Hepatocyte (in vitro differentiated cells): Measurements from ENCODE around the gene NUP214.

Source experiments
- EZH2 ChIP-seq: fragments of 200-600 bp; sonication (generic); IDR thresholded peaks from 2 replicates; pipeline ENCODE4 v1.6.1; 2016; ENCODE audit warnings: antibody characterized with exemption, mild to moderate bottlenecking, borderline replicate concordance
- EZH2phosphoT487 ChIP-seq: fragments of 200-600 bp; sonication (generic); IDR thresholded peaks from one replicate; pipeline ENCODE4 v1.6.1; 2018; ENCODE audit warnings: antibody characterized with exemption, mild to moderate bottlenecking, low read depth, moderate library complexity; ENCODE audit not compliant: unreplicated experiment, severe bottlenecking
- TF ChIP-seq, protein P1 (sequence below): fragments of 200-600 bp; sonication (generic); IDR thresholded peaks from 2 replicates; pipeline ENCODE4 v1.5.1; 2016; ENCODE audit warnings: antibody characterized with exemption, mild to moderate bottlenecking; ENCODE audit not compliant: poor library complexity

DNA sequence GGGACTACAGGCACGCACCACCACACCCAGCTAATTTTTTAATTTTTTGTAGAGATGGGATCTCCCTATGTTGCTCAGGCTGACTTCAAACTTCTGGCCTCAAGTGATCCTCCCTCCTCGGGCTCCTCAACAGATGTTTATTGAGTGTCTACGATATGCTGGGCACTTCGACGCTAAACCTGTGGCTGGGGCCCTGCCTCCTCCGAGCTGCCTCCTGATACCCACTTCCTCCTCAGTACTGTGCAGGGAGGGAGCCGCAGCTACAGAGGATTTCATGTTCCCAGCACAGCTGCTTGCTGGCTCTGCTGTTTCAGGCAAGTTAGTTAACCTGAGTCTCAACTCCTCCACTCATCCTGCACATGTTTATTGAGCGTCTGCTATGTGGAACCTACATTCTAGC is 19.4 kb upstream of the NUP214 start:
- TF ChIP-seq, protein P1, sequence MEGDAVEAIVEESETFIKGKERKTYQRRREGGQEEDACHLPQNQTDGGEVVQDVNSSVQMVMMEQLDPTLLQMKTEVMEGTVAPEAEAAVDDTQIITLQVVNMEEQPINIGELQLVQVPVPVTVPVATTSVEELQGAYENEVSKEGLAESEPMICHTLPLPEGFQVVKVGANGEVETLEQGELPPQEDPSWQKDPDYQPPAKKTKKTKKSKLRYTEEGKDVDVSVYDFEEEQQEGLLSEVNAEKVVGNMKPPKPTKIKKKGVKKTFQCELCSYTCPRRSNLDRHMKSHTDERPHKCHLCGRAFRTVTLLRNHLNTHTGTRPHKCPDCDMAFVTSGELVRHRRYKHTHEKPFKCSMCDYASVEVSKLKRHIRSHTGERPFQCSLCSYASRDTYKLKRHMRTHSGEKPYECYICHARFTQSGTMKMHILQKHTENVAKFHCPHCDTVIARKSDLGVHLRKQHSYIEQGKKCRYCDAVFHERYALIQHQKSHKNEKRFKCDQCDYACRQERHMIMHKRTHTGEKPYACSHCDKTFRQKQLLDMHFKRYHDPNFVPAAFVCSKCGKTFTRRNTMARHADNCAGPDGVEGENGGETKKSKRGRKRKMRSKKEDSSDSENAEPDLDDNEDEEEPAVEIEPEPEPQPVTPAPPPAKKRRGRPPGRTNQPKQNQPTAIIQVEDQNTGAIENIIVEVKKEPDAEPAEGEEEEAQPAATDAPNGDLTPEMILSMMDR = no peak
- TF ChIP-seq EZH2 = no peak
- TF ChIP-seq EZH2phosphoT487 = no peak
